ENCODE data around the gene P2RX7.

P2RX7 gene

DNA sequence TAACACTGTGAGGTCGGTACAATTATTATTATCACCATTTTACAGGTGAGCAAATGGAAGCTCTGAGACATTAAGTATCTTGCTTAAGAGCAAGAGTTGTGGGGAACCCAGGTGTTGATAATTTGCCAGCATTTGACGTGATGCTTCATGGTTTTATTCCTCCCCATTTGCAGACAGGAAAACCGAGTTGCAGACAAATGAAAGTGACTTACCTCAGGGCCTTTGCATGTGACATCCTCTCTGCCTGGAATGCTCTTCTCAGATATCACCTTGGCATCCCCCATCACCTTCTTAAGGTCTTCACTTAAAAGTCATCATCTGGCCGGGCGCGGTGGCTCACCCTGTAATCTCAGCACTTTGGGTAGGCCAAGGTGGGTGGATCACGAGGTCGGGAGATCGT, 21.0 kb upstream of the P2RX7 start:
- no peak for DNase-seq

- DNase-seq: no peak
These were observed 20.2 kb upstream of the P2RX7 start for GRCh38 chr12:121112496-121112895.

DNA sequence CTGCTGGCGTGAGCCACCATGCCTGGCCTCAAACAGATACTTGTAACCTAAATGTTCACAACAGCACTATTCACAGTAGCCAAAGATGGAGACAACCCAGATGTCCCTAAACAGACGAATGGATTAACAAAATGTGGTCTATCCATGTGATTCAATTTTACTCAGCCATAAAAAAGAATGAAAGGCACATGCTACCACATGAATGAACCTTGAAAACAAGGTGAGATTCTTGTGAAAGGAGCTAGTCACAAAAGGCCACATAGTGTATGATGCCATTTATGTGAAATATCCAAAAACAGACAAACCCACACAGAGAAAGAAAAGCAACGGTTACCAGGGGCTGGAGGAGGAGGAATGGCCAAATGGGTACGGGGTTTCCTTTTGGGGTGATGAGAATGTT, 19.6 kb upstream of the P2RX7 start:
- DNase-seq: no peak

- DNase-seq: no peak
These were observed 18.5 kb upstream of the P2RX7 start for GRCh38 chr12:121114019-121114639.

DNA sequence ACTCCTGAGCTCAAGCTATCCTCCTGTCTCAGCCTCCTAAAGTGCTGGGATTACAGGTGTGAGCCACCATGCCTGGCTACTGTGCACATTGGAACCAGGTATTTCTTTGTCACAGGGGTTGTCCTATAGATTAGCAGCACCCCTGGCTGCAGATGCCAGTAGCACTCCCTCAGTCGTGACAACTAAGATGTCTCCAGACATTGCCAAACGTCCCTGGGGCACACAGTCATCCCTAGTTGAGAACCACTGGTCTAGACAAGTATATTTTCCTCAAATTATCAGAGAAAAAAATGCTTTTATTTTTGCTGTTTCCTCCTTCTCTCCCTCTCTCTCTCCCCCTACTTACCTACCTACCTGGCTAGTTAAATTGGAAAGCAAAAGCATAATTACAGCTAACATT, 17.9 kb upstream of the P2RX7 start:
- no peak for DNase-seq

DNA sequence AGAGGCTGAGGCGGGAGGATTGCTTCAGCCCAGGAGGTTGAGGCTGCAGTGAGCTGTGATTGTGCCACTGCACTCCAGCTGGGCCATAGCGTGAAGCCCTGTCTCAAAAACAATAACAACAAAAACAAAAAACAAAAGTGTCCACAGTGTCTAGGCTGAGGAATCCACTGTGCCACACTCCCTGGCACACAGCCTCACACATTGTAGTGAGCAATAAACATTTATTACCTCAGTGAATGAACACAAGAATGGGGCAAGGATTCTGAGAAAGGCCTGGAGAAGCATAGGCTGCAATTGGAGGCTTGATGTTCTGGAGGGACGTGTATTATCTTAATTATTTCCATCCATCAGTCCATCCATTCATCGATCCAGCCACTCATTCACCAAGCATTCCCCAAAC, 17.1 kb upstream of the P2RX7 start:
- no peak for DNase-seq

DNA sequence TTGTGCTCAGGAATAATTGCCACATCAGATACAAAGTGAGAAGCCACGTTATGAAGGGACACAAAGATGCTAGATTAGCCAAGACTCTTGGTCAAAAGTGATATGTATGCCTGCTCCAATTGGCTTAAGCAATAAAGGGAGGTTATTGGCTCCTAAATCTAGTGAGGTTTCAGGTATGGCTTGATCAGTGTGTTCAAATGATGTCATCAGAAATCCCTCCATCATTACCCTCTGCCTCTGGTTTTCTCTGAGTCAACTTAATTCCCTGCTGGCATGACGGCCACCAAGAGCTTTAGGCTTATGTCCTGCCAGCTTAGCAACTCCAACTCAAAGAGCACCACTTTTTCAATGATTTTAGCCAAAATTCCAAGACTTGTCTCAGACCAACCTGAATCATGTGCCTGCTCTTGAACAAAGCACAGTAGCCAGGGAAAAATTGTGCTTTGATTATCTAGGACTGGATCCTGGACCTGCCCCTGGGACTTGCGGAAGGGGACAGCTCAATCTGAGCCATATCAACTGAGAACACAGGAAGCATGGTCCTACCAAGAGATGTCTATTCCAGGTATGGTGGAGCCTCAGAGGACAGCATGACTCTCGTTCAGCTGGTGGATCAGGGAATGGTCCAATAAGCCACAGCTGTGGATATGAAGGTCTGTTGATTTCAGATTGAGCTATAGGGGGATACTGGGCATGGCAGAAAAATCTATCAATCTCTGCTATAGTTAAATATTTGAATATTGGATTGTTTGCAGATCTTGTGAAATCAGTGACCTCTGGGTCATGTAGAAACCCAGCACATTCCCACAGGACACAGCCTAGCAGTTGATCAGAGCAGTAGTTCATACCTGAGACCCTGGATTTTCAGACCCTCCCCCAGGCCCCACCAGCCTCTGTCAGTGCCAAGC, 16.1 kb upstream of the P2RX7 start:
- DNase-seq: no peak

- no peak for DNase-seq
These were observed 15.4 kb upstream of the P2RX7 start for GRCh38 chr12:121117226-121117777.

- DNase-seq: no peak
These were observed 12.4 kb upstream of the P2RX7 start for GRCh38 chr12:121120323-121120722.

GRCh38 chr12:121120989-121121755, 11.5 kb upstream of the P2RX7 start:
- DNase-seq: no peak

- DNase-seq: no peak
These were observed 10.9 kb upstream of the P2RX7 start for GRCh38 chr12:121121805-121122204.

DNA sequence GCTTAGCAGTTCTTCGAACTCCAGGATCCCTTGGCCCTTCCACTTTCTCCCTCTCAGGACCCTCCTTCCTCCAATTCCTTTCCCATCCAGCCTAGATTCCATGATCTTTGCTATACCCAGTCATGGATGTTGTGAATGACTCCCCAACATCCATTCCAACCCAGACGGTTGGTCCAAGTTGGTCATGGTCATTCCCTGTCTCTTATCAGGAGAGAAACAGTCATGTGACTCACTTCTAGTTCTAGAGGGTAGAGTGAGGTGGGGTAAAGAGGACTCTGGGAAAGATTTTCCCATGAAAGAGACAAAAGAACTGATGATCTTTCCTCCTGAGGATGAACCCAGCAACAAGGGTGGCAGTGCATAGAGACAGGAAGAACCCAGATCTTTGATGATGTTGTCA, 9.2 kb upstream of the P2RX7 start:
- no peak for DNase-seq

DNA sequence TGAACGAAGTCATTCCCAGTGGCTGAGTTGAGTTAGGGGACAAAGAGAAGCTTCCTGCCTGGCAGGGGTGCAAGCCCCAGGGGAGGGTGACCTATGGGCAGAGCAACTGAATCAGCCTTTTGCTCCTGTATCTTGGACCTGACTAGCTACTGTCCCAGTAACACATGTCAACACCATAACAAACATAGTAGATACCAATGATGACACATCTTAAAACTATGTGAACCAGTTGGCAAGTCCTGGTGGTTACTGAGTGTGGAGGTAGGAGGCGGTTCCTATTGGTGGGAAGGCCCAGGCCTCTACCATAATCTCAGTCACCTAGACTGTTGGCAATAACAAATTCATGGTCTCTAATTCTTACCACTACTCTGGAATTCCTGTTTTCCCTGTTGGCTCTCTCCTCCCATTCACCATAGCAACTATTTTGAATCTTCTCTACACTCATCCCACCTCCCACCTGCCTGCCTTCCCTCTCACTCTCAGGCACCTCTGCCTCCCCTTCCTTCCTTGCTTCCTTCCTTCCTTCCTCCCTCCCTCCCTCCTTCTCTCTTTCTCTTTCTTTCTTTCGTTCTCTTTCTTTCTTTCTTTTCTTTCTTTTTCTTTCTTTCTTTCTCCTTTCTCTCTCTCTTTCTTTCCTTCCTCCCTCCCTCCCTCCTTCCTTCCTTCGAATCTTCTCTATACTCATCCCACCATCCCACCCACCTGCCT, 8.1 kb upstream of the P2RX7 start:
- DNase-seq: no peak

GRCh38 chr12:121127501-121127900, 5.2 kb upstream of the P2RX7 start:
- no peak for DNase-seq

GRCh38 chr12:121128908-121129810, 3.5 kb upstream of the P2RX7 start:
- no peak for DNase-seq

DNA sequence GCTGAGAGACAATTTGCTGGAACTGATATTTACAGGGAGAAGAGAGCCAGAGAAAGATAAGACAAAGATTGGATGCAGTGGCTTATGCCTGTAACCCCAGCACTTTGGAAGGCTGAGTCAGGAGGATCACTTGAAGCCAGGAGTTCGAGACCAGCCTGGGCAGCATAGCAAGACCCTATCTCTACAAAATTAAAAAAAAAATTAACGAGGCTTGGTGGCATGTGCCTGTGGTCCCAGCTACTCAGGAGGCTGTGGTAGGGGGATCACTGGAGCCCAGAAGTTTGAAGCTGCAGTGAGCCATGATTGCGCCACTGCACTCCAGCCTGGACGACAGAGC, 2.9 kb upstream of the P2RX7 start:
- DNase-seq: no peak

DNA sequence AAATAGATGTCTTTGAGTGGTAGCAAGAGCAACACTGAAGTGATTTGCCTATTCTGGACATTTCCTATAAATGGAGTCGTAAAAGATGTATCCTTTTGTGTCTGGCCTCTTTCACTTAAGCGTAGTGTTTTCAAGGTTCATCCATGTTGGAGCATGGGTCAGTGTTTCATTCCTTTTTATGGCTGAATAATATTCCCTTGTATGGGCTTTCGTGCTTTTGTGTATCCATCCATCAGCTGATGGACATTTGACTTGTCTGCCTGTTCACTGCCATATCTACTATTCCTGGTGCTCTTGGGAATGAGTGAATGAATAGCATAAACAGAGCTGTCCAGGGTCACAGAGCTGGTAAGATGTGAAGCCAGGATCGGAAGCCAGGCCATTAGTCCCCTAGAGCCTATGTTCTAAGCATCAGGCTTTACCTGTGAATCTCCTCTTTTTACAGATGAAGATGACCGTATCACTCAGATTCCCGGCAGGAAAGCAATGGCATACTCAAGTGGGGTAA, 1.8 kb upstream of the P2RX7 start:
- no peak for DNase-seq

GRCh38 chr12:121131941-121132341, 735 bp upstream of the P2RX7 start:
- no peak for DNase-seq

DNA sequence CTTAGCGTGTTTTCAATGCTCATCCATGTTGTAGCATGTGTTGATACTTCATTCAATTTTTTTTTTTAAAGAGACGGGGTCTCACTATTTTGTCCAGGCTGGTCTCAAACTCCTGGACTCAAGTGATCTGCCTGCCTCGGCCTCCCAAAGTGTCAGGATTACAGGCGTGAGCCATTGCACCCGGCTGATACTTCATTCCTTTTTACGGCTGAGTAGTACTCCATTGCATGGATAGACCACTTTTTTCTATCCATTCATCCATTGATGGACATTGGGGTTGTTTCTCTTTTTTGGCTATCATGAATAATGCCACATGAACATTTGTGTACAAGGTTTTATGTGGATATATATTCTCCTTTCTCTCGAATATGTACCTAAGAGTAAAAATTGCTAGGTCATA, 1.2 kb downstream of the P2RX7 start:
- DNase-seq: no peak

- no peak for DNase-seq
These were observed 2.6 kb downstream of the P2RX7 start for GRCh38 chr12:121135320-121135719.

- no peak for DNase-seq
These were observed 4.8 kb downstream of the P2RX7 start for GRCh38 chr12:121137512-121137911.

DNA sequence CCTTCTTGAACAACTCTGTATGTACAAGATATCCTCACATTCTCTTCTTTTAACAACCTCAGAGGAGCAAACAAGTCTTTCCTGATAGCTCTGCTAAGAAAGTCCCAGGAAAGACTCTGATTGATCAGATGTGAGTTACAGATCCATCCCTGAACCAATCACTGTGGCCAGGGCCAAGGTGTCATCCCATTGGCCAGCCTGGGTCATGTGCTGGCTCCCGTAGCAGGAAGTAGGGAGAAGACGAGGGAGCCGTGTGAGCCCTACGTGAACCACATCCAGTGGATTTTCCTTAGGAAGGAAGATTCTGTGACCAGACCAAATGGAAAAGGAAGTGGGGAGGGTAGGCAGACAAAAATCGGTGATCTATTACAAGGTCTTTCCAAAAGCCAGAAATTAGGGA, 5.6 kb downstream of the P2RX7 start:
- no peak for DNase-seq

All from NCI-H526 treated with DMSO at 0.1 percent for 48 hours (cell line).